Measurements from ENCODE around the gene ELFN1.

The ELFN1 gene

GRCh38 chr7:1767524-1767923 is 97.4 kb downstream of the ELFN1 start:
- H3K4me3 ChIP-seq (replicated peaks; ENCODE audit: insufficient read depth, low read length): no peak overlapping the region
- TF ChIP-seq REST (IDR thresholded peaks at IDR 0.05; ENCODE audit: insufficient replicate concordance, low read depth): no peak
- no peak for TF ChIP-seq GABPA (IDR thresholded peaks at IDR 0.05; ENCODE audit: low read depth)
- no peak for TF ChIP-seq POLR2AphosphoS5 (IDR thresholded peaks at IDR 0.05; ENCODE audit: low read depth)
- no peak for TF ChIP-seq CTCF (IDR thresholded peaks at IDR 0.05; ENCODE audit: insufficient read depth, low read length)
- TF ChIP-seq SPI1 (IDR thresholded peaks at IDR 0.05; ENCODE audit: borderline replicate concordance, low read depth): no peak
- H3K27ac ChIP-seq (replicated peaks): no peak overlapping the region
- DNase-seq (ENCODE audit: low read depth in 1 of 2, low spot score in 1 of 2): no peak
- no peaks in the 10 kb centered on the region for H3K27me3 ChIP-seq (ENCODE audit: insufficient read depth, poor library complexity, severe bottlenecking)

DNA sequence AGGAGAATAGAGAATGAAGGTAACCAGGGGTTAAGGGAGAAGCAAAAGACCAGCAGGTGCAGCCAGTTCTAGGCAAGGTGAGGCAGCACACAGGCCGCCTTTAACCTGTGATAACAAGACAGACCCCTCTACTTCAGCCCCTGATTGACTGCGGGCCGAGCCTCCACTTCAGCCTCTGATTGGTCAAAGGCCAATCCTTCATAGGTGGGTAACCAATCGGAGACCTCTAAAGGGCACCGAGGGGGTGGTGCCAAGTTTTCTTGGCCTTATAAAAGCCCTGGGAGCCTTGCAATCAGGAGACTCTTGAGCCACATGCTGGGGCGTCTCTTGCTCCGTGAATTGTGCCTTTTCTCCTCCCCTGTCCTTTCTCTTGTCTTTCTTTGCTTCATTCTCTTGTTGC is 98.8 kb downstream of the ELFN1 start:
- no peak overlapping the region for H3K27ac ChIP-seq (replicated peaks)
- no peak for TF ChIP-seq GABPA (IDR thresholded peaks at IDR 0.05; ENCODE audit: low read depth)
- TF ChIP-seq SPI1 (IDR thresholded peaks at IDR 0.05; ENCODE audit: borderline replicate concordance, low read depth): no peak
- TF ChIP-seq CTCF (IDR thresholded peaks at IDR 0.05; ENCODE audit: insufficient read depth, low read length): no peak
- TF ChIP-seq REST (IDR thresholded peaks at IDR 0.05; ENCODE audit: insufficient replicate concordance, low read depth): no peak
- no peak for TF ChIP-seq POLR2AphosphoS5 (IDR thresholded peaks at IDR 0.05; ENCODE audit: low read depth)
- DNase-seq (ENCODE audit: low read depth in 1 of 2, low spot score in 1 of 2): no peak
- no peak overlapping the region for H3K4me3 ChIP-seq (replicated peaks; ENCODE audit: insufficient read depth, low read length)
- no peaks in the 10 kb centered on the region for H3K27me3 ChIP-seq (ENCODE audit: insufficient read depth, poor library complexity, severe bottlenecking)

GRCh38 chr7:1769286-1770200 is 99.5 kb downstream of the ELFN1 start:
- no peak for TF ChIP-seq GABPA (IDR thresholded peaks at IDR 0.05; ENCODE audit: low read depth)
- no peak for TF ChIP-seq SPI1 (IDR thresholded peaks at IDR 0.05; ENCODE audit: borderline replicate concordance, low read depth)
- no peak for TF ChIP-seq CTCF (IDR thresholded peaks at IDR 0.05; ENCODE audit: insufficient read depth, low read length)
- TF ChIP-seq REST (IDR thresholded peaks at IDR 0.05; ENCODE audit: insufficient replicate concordance, low read depth): no peak
- TF ChIP-seq POLR2AphosphoS5 (IDR thresholded peaks at IDR 0.05; ENCODE audit: low read depth): no peak
- Histone ChIP-seq H3K27ac (replicated peaks) (no peak overlapping the region), H3K4me3 (replicated peaks; ENCODE audit: insufficient read depth, low read length) (no peak overlapping the region), H3K27me3 (ENCODE audit: insufficient read depth, poor library complexity, severe bottlenecking) (no peaks in the 10 kb centered on the region)
- no peak for DNase-seq (ENCODE audit: low read depth in 1 of 2, low spot score in 1 of 2)
